ENCODE results near the gene PDE4D.

GRCh38 chr5:59025734-59026133 is 867.8 kb downstream of the PDE4D start:
- TF ChIP-seq CTCF (conservative IDR thresholded peaks at IDR 0.05; ENCODE audit: low read length) (no peak), EZH2phosphoT487 (IDR thresholded peaks at IDR 0.05; ENCODE audit: borderline replicate concordance, low read depth, low read length) (no peak)
